Measurements from ENCODE around the gene WNT7B. TPM values are rescaled to one million over a fixed set of nuclear protein-coding genes. Genes with fewer than 3 reads are reported as not detected.

The WNT7B gene
- total RNA-seq, 1 experiment from 2014 or later = 0.33 TPM

DNA sequence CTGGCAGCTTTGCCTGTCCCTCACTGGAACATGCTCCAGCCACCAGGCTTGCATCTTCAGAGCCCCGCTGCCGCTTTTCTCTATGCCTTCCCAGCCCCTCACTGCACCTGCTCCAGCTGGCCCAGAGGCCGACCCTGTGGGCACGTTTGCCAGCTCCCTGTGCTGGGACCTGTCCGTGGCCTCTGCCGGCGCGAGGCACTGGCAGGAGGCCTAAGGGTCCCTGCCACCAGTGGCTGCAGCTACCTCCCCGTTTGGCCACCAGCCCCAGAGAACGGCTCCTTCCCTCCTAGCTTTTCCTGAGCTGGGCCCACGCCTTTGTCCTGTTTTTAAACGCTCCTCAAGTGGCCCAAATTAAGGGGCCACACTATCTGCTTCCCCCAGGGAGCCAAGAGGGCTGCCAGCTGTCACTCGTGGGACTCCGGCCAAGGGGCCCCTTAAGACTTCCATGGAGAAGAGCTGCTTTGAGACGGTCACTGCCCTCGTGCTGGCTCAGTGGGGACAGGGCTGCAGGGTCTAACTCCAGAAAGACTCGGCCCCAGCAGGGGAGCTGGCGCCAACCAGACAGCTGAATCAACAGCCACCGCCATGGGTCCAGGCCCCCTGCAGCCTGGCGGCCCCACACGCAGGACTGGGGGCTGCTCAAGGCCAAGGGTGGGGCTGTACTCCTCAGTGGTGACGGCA is 24.6 kb upstream of the WNT7B start:
- Mint-ChIP-seq H3K4me3 (no peak overlapping the region), H3K27ac (no peak overlapping the region), H3K36me3 (no peaks in the 10 kb centered on the region), H3K9me3 (no peaks in the 10 kb centered on the region), H3K27me3 (ENCODE audit: low read depth) (no peaks in the 10 kb centered on the region), H3K4me1 (peaks cover 2% of the 10 kb centered on the region)
- CTCF ChIA-PET = interaction anchor here (1.3 to 2.7 kb wide), 4 partner anchors 11 to 121 kb away, joined by 3 to 14 read pairs (median 8); no protein-coding TSS in a partner anchor
- ATAC-seq (no peak), DNase-seq (ENCODE audit: low spot score) (no peak)
- TF ChIP-seq, protein P1, sequence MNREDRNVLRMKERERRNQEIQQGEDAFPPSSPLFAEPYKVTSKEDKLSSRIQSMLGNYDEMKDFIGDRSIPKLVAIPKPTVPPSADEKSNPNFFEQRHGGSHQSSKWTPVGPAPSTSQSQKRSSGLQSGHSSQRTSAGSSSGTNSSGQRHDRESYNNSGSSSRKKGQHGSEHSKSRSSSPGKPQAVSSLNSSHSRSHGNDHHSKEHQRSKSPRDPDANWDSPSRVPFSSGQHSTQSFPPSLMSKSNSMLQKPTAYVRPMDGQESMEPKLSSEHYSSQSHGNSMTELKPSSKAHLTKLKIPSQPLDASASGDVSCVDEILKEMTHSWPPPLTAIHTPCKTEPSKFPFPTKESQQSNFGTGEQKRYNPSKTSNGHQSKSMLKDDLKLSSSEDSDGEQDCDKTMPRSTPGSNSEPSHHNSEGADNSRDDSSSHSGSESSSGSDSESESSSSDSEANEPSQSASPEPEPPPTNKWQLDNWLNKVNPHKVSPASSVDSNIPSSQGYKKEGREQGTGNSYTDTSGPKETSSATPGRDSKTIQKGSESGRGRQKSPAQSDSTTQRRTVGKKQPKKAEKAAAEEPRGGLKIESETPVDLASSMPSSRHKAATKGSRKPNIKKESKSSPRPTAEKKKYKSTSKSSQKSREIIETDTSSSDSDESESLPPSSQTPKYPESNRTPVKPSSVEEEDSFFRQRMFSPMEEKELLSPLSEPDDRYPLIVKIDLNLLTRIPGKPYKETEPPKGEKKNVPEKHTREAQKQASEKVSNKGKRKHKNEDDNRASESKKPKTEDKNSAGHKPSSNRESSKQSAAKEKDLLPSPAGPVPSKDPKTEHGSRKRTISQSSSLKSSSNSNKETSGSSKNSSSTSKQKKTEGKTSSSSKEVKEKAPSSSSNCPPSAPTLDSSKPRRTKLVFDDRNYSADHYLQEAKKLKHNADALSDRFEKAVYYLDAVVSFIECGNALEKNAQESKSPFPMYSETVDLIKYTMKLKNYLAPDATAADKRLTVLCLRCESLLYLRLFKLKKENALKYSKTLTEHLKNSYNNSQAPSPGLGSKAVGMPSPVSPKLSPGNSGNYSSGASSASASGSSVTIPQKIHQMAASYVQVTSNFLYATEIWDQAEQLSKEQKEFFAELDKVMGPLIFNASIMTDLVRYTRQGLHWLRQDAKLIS (CRISPR knock-in tag; IDR thresholded peaks at IDR 0.05; ENCODE audit: borderline replicate concordance) = no peak
- TF ChIP-seq RORB (CRISPR knock-in tag; IDR thresholded peaks at IDR 0.05) (no peak), FOXK1 (CRISPR knock-in tag; IDR thresholded peaks at IDR 0.05) (no peak), ZNF121 (CRISPR knock-in tag; IDR thresholded peaks at IDR 0.05) (no peak), JUN (CRISPR knock-in tag; IDR thresholded peaks at IDR 0.05) (no peak), NR3C1 (CRISPR knock-in tag; conservative IDR thresholded peaks at IDR 0.05; ENCODE audit: low read depth) (no peak)
- TF ChIP-seq, protein P2, sequence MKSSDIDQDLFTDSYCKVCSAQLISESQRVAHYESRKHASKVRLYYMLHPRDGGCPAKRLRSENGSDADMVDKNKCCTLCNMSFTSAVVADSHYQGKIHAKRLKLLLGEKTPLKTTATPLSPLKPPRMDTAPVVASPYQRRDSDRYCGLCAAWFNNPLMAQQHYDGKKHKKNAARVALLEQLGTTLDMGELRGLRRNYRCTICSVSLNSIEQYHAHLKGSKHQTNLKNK (CRISPR knock-in tag; IDR thresholded peaks at IDR 0.05) = no peak
- POLR2A ChIA-PET = no interaction called here

DNA sequence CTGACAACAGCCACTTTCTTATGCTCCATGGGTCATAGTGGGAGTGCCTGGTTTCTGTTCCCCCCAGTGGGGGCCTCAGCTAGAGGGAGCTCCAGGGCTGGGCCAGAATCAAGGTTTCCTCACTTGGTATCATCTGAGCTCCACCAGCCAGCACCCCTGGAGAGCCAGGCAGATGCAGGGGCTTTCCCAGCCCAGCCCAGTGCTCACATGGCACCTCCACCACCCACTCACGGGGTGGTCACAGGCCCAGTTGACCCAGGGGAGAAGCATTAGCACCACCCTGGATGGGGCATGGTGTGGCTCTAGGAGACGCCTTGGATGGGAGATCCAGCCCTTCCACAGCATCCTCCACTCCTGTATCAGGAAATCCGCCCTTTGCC is 24.1 kb upstream of the WNT7B start:
- Mint-ChIP-seq H3K9me3 (no peaks in the 10 kb centered on the region), H3K27me3 (ENCODE audit: low read depth) (no peaks in the 10 kb centered on the region), H3K27ac (no peak overlapping the region), H3K4me1 (peaks cover 2% of the 10 kb centered on the region), H3K4me3 (no peak overlapping the region), H3K36me3 (no peaks in the 10 kb centered on the region)
- ATAC-seq (no peak), DNase-seq (ENCODE audit: low spot score) (no peak)
- ChIA-PET CTCF (interaction anchor here (1.3 to 2.7 kb wide), 4 partner anchors 12 to 121 kb away, joined by 3 to 14 read pairs (median 8); no protein-coding TSS in a partner anchor), POLR2A (no interaction called here)
- TF ChIP-seq, protein P3, sequence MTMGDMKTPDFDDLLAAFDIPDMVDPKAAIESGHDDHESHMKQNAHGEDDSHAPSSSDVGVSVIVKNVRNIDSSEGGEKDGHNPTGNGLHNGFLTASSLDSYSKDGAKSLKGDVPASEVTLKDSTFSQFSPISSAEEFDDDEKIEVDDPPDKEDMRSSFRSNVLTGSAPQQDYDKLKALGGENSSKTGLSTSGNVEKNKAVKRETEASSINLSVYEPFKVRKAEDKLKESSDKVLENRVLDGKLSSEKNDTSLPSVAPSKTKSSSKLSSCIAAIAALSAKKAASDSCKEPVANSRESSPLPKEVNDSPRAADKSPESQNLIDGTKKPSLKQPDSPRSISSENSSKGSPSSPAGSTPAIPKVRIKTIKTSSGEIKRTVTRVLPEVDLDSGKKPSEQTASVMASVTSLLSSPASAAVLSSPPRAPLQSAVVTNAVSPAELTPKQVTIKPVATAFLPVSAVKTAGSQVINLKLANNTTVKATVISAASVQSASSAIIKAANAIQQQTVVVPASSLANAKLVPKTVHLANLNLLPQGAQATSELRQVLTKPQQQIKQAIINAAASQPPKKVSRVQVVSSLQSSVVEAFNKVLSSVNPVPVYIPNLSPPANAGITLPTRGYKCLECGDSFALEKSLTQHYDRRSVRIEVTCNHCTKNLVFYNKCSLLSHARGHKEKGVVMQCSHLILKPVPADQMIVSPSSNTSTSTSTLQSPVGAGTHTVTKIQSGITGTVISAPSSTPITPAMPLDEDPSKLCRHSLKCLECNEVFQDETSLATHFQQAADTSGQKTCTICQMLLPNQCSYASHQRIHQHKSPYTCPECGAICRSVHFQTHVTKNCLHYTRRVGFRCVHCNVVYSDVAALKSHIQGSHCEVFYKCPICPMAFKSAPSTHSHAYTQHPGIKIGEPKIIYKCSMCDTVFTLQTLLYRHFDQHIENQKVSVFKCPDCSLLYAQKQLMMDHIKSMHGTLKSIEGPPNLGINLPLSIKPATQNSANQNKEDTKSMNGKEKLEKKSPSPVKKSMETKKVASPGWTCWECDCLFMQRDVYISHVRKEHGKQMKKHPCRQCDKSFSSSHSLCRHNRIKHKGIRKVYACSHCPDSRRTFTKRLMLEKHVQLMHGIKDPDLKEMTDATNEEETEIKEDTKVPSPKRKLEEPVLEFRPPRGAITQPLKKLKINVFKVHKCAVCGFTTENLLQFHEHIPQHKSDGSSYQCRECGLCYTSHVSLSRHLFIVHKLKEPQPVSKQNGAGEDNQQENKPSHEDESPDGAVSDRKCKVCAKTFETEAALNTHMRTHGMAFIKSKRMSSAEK (CRISPR knock-in tag; IDR thresholded peaks at IDR 0.05; ENCODE audit: borderline replicate concordance) = no peak
- TF ChIP-seq RORB (CRISPR knock-in tag; IDR thresholded peaks at IDR 0.05) (no peak), NFE2L1 (CRISPR knock-in tag; IDR thresholded peaks at IDR 0.05) (no peak), SMAD3 (CRISPR knock-in tag; IDR thresholded peaks at IDR 0.05; ENCODE audit: borderline replicate concordance) (no peak), ZNF396 (CRISPR knock-in tag; IDR thresholded peaks at IDR 0.05; ENCODE audit: borderline replicate concordance) (no peak), HMGA2 (CRISPR knock-in tag; IDR thresholded peaks at IDR 0.05) (no peak), RELA (CRISPR knock-in tag; IDR thresholded peaks at IDR 0.05; ENCODE audit: borderline replicate concordance) (no peak), FOXJ3 (CRISPR knock-in tag; IDR thresholded peaks at IDR 0.05; ENCODE audit: borderline replicate concordance) (no peak), MYBL2 (CRISPR knock-in tag; IDR thresholded peaks at IDR 0.05) (no peak), PRRX2 (CRISPR knock-in tag; IDR thresholded peaks at IDR 0.05) (no peak)
- TF ChIP-seq, protein P4, sequence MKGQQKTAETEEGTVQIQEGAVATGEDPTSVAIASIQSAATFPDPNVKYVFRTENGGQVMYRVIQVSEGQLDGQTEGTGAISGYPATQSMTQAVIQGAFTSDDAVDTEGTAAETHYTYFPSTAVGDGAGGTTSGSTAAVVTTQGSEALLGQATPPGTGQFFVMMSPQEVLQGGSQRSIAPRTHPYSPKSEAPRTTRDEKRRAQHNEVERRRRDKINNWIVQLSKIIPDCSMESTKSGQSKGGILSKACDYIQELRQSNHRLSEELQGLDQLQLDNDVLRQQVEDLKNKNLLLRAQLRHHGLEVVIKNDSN (CRISPR knock-in tag; IDR thresholded peaks at IDR 0.05) = no peak
